ENCODE data around the gene LRRC36. TPM values are rescaled to one million over a fixed set of nuclear protein-coding genes. Genes with fewer than 3 reads are reported as not detected.

LRRC36 gene
- total and polyA plus RNA-seq, 2 of the 13 experiments (the other 11 are each of a cell fraction or from before 2014, with no cell fraction given): 0.12 to 0.15 TPM

DNA sequence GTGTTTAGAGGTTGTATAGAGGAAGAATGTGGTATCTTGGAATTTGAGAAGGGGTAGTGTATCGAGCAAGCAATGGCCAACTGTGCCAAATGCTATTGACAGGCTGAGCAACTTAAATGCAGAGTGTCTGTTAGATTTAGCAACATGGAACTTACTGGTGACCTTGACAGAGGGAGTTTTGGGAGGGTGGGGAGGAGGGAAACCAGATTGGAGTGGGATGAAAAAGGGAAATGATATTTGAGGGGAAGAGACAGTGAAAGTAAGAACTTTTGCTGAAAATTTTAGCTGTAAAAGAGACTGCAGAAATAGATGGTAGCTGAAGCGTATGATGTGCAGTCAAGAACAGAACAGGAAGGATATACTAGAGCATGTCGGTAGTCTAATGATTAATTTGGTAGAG lies 1.1 kb downstream of the LRRC36 start (continued):
- TF ChIP-seq SRSF4 (IDR thresholded peaks at IDR 0.05; ENCODE audit: low read depth, low read length, poor library complexity, severe bottlenecking) (no peak), RFX5 (IDR thresholded peaks at IDR 0.05; ENCODE audit: low read depth, low read length) (no peak), SAFB2 (CRISPR knock-in tag; IDR thresholded peaks at IDR 0.05; ENCODE audit: borderline replicate concordance, low read depth) (no peak), SETDB1 (CRISPR knock-in tag; IDR thresholded peaks at IDR 0.05; ENCODE audit: borderline replicate concordance) (no peak), RFXANK (CRISPR knock-in tag; IDR thresholded peaks at IDR 0.05) (no peak), ZBTB7B (CRISPR knock-in tag; IDR thresholded peaks at IDR 0.05) (no peak)
- TF ChIP-seq, protein P1, sequence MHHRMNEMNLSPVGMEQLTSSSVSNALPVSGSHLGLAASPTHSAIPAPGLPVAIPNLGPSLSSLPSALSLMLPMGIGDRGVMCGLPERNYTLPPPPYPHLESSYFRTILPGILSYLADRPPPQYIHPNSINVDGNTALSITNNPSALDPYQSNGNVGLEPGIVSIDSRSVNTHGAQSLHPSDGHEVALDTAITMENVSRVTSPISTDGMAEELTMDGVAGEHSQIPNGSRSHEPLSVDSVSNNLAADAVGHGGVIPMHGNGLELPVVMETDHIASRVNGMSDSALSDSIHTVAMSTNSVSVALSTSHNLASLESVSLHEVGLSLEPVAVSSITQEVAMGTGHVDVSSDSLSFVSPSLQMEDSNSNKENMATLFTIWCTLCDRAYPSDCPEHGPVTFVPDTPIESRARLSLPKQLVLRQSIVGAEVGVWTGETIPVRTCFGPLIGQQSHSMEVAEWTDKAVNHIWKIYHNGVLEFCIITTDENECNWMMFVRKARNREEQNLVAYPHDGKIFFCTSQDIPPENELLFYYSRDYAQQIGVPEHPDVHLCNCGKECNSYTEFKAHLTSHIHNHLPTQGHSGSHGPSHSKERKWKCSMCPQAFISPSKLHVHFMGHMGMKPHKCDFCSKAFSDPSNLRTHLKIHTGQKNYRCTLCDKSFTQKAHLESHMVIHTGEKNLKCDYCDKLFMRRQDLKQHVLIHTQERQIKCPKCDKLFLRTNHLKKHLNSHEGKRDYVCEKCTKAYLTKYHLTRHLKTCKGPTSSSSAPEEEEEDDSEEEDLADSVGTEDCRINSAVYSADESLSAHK (CRISPR knock-in tag; IDR thresholded peaks at IDR 0.05; ENCODE audit: borderline replicate concordance): no peak
- TF ChIP-seq, protein P2, sequence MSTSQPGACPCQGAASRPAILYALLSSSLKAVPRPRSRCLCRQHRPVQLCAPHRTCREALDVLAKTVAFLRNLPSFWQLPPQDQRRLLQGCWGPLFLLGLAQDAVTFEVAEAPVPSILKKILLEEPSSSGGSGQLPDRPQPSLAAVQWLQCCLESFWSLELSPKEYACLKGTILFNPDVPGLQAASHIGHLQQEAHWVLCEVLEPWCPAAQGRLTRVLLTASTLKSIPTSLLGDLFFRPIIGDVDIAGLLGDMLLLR (CRISPR knock-in tag; IDR thresholded peaks at IDR 0.05): no peak

DNA sequence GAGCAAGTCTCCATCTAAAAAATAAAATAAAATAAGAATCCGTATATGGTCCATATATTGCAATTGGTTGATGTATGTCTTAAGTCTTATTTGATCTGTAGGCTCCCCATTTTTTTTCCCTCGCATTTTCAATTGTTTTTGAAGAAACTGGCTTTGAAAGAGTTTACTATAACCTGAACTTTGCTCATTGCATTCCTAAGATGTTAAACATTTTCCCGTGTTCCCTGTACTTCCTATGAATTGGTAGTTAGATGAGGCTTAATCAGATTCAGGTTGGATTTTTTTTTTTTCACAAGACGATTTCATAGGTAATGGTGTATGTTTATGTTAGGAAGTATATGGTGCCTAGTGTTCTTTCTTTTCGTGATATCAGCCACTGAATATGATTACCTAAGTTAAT lies 3.3 kb downstream of the LRRC36 start:
- intact Hi-C loops (cut with micrococcal nuclease; ENCODE audit: unreplicated experiment): no loop called here
- no peak for FAIRE-seq
- TF ChIP-seq SP140L (CRISPR knock-in tag; IDR thresholded peaks at IDR 0.05; ENCODE audit: borderline replicate concordance) (no peak), NPAS2 (CRISPR knock-in tag; IDR thresholded peaks at IDR 0.05; ENCODE audit: borderline replicate concordance) (no peak), PPARG (CRISPR knock-in tag; conservative IDR thresholded peaks at IDR 0.05) (no peak), SMC3 (IDR thresholded peaks at IDR 0.05; ENCODE audit: low read length) (no peak), HNRNPLL (IDR thresholded peaks at IDR 0.05; ENCODE audit: low read depth, low read length, poor library complexity, severe bottlenecking) (no peak), ZNF383 (CRISPR knock-in tag; IDR thresholded peaks at IDR 0.05; ENCODE audit: borderline replicate concordance) (no peak), PLRG1 (conservative IDR thresholded peaks at IDR 0.05) (no peak), ETV5 (CRISPR knock-in tag; IDR thresholded peaks at IDR 0.05; ENCODE audit: borderline replicate concordance) (no peak), TOE1 (CRISPR knock-in tag; IDR thresholded peaks at IDR 0.05) (no peak)
- TF ChIP-seq, protein P3, sequence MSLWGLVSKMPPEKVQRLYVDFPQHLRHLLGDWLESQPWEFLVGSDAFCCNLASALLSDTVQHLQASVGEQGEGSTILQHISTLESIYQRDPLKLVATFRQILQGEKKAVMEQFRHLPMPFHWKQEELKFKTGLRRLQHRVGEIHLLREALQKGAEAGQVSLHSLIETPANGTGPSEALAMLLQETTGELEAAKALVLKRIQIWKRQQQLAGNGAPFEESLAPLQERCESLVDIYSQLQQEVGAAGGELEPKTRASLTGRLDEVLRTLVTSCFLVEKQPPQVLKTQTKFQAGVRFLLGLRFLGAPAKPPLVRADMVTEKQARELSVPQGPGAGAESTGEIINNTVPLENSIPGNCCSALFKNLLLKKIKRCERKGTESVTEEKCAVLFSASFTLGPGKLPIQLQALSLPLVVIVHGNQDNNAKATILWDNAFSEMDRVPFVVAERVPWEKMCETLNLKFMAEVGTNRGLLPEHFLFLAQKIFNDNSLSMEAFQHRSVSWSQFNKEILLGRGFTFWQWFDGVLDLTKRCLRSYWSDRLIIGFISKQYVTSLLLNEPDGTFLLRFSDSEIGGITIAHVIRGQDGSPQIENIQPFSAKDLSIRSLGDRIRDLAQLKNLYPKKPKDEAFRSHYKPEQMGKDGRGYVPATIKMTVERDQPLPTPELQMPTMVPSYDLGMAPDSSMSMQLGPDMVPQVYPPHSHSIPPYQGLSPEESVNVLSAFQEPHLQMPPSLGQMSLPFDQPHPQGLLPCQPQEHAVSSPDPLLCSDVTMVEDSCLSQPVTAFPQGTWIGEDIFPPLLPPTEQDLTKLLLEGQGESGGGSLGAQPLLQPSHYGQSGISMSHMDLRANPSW (CRISPR knock-in tag; IDR thresholded peaks at IDR 0.05; ENCODE audit: borderline replicate concordance): no peak
- TF ChIP-seq, protein P4, sequence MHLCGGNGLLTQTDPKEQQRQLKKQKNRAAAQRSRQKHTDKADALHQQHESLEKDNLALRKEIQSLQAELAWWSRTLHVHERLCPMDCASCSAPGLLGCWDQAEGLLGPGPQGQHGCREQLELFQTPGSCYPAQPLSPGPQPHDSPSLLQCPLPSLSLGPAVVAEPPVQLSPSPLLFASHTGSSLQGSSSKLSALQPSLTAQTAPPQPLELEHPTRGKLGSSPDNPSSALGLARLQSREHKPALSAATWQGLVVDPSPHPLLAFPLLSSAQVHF (CRISPR knock-in tag; IDR thresholded peaks at IDR 0.05): no peak

More for the DNA sequence above, 3.3 kb downstream of the LRRC36 start:
- no TSS peak for BruUV-seq (replicated peaks)
- WGBS (ENCODE audit: low lambda C conversion rate): 6% methylated on average over 5 of the region's 5 CpGs
- DNase-seq (ENCODE audit: low spot score) (no peak), ATAC-seq (no peak)
- Histone ChIP-seq H3K9ac (ENCODE audit: insufficient read depth, low read depth, low read length) (no peak overlapping the region), H3K36me3 (replicated peaks in 1 of 2; ENCODE audit: control insufficient read depth in 1 of 2, insufficient read depth in 2 of 2, low read length in 2 of 2) (no peaks in the 10 kb centered on the region), H3K4me2 (ENCODE audit: low read depth, low read length) (no peak overlapping the region), H3K4me3 (replicated peaks in 1 of 3; ENCODE audit: insufficient read depth in 1 of 3, low read depth in 2 of 3, low read length in 3 of 3) (no peak overlapping the region), H3K9me3 (ENCODE audit: low read length) (no peaks in the 10 kb centered on the region), H3K4me1 (ENCODE audit: insufficient read depth, low read length) (peaks cover 23% of the 10 kb centered on the region), H3K27me3 (ENCODE audit: control insufficient read depth in 1 of 2, insufficient read depth in 2 of 2, low read length in 2 of 2) (peaks cover 0 to 3% of the 10 kb centered on the region in 2 experiments; a peak in 2 of 5 replicates), H4K20me1 (ENCODE audit: insufficient read depth, low read length) (no peaks in the 10 kb centered on the region), H2AFZ (ENCODE audit: low read length) (no peak overlapping the region), H3K79me2 (ENCODE audit: insufficient read depth, low read length) (no peaks in the 10 kb centered on the region), H3K27ac (ENCODE audit: extremely low read length, insufficient read depth, low read length) (no peak overlapping the region)
- POLR2A ChIA-PET: no interaction called here
- CTCF ChIA-PET (ENCODE audit: low intra/inter-chr PET ratio, low total read pairs): no interaction called here
- in situ Hi-C loops (cut with HindIII; ENCODE audit: extremely low pct_ligation_motif_present, low pct_unique_long_range_greater_than_20kb): no loop called here
